GM21447 (cell line): ENCODE results near the gene MGST2.

Experiments
- ATAC-seq: cut with Tn5 transposase; IDR thresholded peaks from one replicate; pipeline ENCODE4 v1.9.1; 2021; ENCODE audit not compliant: unreplicated experiment

Gene MGST2

GRCh38 chr4:139643042-139643895, 22.4 kb upstream of the MGST2 start:
- no peak for ATAC-seq

GRCh38 chr4:139645458-139645857, 20.2 kb upstream of the MGST2 start:
- no peak for ATAC-seq

- ATAC-seq = no peak
Measured at GRCh38 chr4:139647184-139647583, 18.4 kb upstream of the MGST2 start.

GRCh38 chr4:139647952-139648351, 17.7 kb upstream of the MGST2 start:
- no peak for ATAC-seq

GRCh38 chr4:139651282-139652194, 14.1 kb upstream of the MGST2 start:
- ATAC-seq = peak; percentile 78

- ATAC-seq = no peak
Measured at GRCh38 chr4:139654516-139654915, 11.1 kb upstream of the MGST2 start.

GRCh38 chr4:139655116-139655515, 10.5 kb upstream of the MGST2 start:
- no peak for ATAC-seq

GRCh38 chr4:139656614-139657486, 8.8 kb upstream of the MGST2 start:
- ATAC-seq = peak; percentile 73

- no peak for ATAC-seq
Measured at GRCh38 chr4:139658185-139658584, 7.4 kb upstream of the MGST2 start.

GRCh38 chr4:139658586-139659382, 6.8 kb upstream of the MGST2 start:
- ATAC-seq = no peak

GRCh38 chr4:139659735-139660424, 5.7 kb upstream of the MGST2 start:
- ATAC-seq = no peak

- ATAC-seq = no peak
Measured at GRCh38 chr4:139660568-139661043, 5.0 kb upstream of the MGST2 start.

GRCh38 chr4:139663561-139664138, 2.0 kb upstream of the MGST2 start:
- ATAC-seq = no peak

GRCh38 chr4:139664442-139664841, 1.2 kb upstream of the MGST2 start:
- no peak for ATAC-seq

- ATAC-seq = no peak
Measured at GRCh38 chr4:139665079-139665689, 435 bp upstream of the MGST2 start.

- no peak for ATAC-seq
Measured at GRCh38 chr4:139666735-139667281, 1.2 kb downstream of the MGST2 start.

GRCh38 chr4:139668036-139668435, 2.4 kb downstream of the MGST2 start:
- no peak for ATAC-seq

GRCh38 chr4:139668658-139669201, 3.1 kb downstream of the MGST2 start:
- ATAC-seq = no peak
